KG1 (cell line): Measurements from ENCODE around the gene MEGF9.
"Not testable (repeated sequence)": the region's sequence is repeated elsewhere in the genome, so short reads cannot be mapped to it uniquely, and the experiment has no call there.

Source experiments
- DNase-seq: peaks from one replicate; lab custom pipeline; 2025; lab: John Stamatoyannopoulos, UW

Gene MEGF9

DNA sequence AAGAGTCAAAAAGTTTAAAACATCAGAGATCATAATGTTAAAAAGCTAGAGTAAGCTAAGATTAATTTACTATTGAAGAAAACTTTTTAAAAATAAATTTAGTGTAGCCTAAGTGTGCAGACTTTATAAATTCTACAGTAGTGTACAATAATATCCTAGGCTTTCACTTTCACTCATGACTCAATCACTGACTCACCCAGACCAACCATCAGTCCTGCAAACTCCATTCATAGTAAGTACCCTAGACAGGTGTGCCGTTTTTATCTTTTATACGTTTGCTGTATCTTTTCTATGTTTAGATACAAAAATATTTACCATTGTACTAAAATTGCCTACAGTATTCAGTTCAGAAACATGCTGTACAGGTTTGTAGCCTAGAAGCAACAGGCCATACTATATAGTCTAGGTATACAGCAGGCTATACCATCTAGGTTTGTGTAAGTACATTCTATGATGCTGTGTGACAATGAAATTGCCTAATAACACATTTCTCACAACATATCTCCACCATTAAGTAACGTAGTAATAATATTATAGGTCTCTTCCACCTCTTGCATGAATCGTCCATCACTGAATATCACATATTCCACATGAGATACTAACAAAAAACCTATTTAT, 59.2 kb downstream of the MEGF9 start:
- no peak for DNase-seq

DNA sequence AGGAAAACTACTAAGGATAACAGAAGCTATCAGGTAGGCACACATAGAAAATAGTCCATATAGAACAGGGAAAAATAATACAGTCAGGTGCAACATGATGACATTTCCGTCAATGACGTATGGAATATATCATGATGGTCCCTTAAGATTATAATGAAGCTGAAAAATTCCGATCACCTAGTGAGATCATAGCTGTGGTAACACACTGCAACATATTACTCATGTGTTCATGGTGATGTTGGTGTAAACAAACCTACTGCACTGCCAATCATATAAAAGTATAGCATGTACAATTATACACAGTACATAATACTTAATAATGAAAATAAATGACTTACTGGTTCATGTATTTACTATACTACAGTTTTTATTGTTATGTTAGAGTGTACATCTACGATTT, 60.0 kb downstream of the MEGF9 start:
- no peak for DNase-seq

DNA sequence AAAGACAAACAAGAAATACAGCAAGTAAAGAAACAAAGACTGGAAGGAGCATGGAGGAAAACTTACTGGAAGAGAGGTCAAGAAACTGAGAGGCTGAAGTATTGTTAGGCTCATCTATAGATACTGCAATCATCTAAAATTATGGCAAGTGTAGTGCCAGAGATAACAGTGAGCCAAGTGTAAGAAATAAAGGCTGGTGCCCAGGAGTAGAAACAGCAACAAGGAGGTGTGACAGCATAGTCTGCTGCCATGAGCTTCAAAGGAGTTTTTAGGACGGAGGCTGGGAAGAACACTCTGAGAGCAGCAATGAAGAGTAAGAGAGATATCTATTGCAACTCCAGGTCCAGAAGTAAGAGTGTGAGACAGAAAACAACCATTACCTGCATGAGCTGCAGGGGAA, 60.5 kb downstream of the MEGF9 start:
- DNase-seq = no peak

DNA sequence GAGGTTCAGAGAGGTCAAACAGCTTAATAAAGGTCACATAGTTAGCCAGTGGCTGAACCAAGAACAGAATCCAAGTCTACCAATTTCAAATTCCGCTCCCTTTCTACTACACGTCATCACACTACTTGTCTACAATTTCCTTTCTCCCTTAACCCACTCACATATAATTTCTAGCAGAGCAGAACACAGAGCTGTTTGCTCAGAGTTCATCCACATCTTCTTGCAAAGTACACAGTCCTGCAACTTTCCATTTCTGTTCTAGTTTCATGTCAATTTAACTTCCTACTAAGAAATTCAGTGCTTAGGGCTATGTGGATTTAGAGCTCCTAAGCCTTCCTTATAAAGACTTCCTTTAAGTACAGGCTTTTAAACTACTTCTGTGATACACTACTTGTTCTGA, 61.3 kb downstream of the MEGF9 start:
- DNase-seq = no peak

DNA sequence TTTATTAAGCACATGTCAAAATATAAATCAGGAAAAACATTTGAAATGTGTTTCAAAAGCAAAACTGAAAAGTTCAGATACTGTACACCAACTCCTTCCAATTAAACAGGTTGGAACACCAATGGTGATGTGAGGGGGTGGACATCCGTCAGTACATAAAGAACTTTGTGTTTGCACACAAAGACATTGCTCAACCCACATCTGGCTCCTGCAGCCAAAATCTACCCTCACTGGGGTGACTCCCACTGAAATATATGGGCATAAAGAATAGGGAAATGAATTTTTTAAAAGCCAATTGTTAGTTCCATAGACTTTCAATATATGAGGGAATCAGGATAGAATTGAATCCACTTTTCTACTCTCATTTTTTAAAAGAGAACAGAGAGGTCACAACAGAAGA, 63.9 kb downstream of the MEGF9 start:
- no peak for DNase-seq

DNA sequence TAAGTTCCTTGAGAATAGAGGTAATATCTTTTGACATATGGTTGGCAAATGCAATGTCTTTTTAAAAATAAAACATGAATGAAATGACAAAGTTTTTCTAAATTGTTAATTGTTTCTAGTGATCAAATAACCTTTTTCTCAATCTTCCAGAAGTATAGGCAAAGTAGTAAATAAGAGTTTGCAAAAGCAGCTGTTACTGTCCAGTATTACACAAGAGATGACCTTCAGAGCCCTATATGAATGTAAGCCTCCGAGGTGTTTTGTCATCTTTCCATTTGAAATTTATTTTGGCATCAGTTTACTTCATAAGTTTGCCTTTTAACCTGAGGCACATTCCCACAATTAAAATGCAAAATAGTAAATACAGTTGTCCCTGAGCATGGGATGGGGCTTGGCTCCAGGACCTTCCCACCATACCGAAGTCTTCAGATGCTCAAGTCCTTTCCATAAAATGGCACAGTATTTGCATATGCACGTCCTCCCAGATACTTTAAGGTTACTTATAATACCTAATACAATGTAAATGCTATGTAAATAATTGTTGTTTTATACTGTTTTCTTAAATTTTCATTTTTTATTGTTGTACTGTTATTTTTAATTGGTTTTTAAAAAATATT, 65.6 kb downstream of the MEGF9 start:
- DNase-seq = no peak

DNA sequence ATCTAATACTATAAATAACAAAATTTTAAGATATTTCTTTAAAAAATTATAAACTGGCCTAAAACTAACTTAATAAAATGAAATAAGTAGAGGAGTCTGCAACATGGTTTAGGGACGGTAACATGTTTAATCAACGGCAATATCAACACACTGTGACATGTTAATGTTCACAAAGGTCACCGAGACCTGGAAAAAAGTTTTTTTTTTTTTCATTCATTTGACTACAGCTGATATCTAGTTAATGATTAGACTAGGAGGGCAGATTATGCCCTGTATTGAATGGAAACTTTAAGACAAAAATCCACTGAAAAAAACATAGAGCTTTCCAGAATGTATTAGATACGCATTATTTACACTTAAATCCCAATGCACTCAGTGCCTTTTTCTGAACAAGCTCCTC, 67.3 kb downstream of the MEGF9 start:
- no peak for DNase-seq

DNA sequence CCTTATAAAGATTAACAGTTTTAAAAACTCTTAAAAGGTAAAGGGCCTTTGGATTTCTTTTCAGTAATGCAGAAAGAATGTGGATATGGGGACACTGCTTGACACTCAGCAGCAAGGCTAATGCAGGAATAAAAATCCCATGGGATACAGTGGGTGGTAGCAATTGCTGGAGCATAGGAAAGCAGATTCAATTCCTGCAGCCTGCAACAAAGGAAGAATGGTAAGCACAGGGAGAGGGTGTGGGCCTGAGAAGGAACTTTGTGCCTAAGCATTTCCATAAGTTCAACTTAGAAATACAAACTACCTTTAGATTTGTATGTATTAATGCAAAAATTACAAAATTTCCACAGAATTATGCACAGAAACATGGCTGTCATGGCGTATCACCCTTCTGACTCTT, 68.5 kb downstream of the MEGF9 start:
- DNase-seq = no peak

DNA sequence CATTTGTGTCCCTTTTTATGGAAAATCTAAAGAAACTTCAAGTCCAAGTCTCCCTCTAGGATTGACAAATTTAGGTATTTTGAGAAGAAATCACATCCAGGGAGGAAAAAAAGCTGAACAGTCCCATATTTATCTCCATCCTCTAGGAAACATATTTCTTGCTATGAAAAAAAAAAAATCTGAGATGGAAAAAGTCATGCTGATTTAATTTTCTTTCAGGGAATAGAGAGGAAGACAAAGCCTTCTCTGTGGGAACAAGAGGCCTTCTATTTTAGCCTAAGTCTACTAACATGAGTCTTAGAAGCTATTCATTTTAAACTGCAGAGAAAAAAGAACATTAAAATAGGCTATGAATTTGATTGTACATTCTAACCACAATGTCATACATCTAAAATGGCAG, 71.2 kb downstream of the MEGF9 start:
- no peak for DNase-seq

DNA sequence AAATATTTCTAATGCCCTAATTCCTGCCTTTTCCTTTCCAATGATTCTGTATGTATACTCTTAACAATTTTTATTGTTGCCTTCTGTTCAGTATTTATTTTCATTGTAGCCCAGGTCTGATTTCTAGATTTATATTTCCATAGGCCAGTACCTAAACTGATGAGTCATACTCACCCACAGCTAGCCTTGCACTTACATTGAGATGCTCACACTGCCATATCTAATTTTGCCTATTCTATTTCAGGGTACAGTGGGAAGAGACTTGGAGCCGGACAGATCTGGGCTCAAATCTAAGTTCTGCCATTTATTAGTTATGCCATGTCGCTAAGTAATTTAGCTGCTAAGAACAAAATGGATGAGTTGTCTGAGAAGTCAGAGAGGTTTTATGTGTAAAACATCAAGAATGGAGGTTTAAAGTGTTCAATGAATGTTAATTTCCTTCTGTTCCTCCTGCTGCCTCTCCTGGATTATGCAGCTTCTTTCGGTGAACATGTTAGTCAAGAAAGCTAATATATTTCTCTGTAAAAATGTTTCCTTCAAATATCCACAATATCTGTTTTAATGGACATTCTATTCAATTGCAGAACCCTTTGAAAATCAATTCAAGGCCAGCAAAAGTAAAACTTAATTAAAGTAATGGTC, 72.0 kb downstream of the MEGF9 start:
- no peak for DNase-seq

DNA sequence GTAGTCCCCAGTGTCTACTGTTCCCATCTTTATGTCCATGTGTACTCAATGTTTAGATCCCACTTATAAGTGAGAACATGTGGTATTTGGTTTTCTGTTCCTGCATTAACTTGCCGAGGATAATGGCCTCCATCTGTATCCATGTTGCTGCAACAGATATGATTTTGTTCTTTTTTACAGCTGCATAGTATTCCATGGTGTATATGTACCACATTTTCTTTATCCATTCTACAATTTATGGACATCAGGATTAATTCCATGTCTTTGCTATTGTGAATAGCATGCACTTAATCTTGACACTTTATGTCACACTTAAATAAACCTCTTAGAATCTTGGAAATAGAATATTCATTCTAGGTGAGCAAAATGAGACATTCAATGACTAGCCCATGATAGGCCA, 73.4 kb downstream of the MEGF9 start:
- DNase-seq = not testable (repeated sequence)

DNA sequence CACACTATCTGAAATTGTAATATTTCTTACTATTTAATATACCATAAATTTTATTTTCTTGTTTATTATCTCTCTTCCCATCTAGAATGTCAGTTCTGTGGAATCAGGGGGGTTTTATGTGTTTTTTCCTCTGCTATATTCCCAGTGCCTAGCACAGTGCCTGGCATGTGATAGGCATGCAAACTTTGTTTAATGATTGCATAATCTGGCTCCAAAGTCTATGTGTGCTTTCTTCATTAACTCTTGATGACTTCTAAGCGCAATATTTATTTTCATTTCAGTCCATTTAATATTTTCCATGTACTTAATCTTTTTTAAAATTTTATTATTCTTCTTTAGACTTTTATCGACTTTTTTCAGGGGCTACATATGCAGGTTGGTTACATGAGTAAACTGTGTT, 73.9 kb downstream of the MEGF9 start:
- DNase-seq = no peak

DNA sequence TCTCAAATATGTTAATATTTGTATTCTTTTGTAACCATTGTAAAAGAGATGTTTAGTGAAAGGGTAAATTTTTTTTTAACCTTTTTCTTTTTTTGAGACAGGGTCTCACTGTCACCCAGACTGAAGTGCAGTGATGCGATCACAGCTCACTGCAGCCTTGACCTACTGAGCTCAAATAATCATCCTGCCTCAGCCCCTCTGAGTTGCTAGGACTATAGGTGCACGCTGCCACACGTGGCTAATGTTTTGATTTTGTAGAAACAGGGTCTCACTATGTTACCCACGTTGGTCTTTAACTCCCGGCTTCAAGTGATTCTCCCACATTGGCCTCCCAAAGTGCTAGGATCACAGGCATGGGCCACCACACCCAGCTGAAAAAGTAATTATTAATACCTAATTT, 76.4 kb downstream of the MEGF9 start:
- no peak for DNase-seq

DNA sequence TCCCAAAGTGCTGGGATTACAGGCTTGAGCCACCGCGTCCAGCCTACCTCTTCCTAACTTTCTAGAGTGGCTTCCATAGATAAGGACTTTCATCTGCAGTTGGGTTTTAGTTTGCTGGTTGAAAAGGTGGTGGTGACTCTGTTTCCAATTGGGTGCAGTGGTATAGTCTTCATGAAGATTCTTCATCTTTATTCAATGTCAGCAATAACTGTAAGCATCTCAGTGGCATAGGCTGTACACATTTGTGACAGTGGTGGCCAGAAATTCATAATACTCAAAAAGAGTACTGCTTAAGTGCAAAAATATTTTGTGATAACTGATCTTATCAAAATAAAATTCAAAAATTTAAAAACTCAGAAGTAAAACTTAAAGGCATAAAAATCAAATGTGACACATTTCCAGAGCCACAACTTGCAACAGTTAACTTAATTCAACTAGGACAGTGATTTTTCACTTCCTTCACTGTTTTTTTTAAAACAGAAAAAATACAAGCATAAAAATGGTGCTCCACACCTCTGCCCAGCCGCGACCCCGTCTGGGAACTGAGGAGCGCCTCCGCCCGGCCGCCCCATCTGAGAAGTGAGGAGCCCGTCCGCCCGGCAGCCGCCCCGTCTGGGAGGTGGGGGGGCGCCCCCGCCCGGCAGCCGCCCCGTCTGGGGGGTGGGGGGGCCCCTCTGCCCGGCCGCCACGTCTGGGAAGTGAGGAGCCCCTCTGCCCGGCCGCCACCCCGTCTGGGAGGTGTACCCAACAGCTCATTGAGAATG, 77.9 kb downstream of the MEGF9 start:
- DNase-seq = no peak

DNA sequence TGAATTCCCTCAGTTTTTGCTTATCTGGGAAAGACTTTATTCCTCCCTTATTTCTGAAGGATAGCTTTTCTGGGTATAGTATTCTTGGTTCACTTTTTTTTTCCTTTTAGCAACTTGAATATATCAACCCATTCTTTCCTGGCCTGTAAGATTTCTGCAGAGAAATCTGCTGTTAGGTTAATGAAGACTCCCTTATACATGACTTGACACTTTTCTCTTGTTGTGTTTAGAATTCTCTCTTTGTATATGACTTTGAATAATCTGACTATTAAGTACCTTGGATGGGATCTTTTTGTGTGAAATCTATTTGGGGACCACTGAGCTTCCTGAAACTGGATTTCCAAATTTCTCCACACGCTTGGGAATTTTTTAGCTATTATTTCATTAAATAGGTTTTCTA, 79.3 kb downstream of the MEGF9 start:
- DNase-seq = no peak

DNA sequence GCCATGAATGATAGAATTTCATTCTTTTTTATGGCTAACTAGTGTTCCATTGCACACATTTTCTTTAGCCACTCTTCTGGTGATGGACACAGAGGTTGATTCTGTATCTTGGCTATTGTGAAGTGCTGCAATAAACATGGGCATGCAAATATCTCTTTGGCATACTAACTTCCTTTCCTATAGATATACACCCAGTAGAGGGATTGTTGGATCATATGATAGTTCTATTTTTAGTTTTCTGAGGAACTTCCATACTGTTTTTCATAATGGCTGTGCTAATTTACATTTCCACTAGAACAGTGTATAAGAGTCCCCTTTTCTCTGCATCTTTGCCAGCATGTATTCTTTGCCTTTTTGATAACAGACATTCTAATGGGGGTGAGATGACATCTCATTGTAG, 83.9 kb downstream of the MEGF9 start:
- DNase-seq = no peak

DNA sequence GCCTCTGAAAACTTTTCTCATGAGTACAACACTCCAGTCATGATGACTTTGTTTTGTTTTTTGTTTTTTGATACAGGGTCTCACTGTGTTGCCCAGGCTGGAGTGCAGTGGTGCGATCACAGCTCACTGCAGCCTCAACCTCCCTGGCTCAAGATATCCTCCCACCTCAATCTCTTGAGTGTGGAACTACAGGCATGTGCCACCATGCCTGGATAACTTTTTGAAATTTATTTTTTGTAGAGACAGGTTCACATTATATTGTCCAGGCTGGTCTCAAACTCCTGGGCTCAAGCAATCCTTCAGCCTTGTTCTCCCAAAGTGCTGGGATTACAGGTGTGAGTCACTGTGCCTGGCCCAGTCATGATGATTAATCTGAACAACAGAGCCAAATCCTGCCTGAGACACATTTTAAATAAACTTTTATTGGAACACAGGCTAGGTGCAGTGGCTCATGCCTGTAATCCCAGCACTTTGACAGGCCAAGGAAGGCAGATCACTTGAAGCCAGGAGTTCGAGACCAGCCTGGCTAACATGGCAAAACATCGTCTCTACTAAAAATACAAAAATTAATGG, 85.3 kb downstream of the MEGF9 start:
- not testable (repeated sequence) for DNase-seq

DNA sequence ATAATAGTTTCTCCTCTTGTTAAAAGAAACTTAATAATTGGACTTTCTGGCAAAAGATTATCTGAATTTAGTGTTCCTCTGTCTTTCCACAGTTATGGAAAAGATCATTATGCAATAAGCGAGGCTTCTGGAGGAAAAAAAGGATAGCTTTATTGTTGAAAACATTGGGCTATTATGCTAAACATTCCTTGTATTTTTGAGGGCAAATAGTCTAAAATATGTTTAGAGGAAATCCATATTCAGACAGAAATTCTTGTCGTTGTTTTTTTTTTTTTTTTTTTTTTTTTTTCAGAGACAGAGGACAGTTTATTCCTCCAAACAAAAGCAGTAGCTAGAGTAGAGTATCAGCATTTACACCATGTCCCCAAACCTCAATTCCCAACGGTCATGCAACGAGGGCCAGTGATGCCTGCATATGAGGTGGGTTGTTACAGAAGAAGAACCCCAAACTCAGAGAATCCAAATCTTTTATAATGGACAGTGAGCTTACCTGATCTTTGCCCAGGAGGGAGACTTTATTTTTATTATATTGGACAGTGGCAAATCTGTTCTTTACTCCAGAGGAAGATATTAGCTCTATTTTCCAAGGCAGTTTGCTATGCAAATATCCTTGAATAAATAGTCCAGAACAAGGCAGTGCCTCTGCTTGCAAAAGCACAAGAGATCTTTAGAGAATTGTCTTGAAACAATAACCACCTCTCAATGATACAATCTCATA, 85.9 kb downstream of the MEGF9 start:
- no peak for DNase-seq

DNA sequence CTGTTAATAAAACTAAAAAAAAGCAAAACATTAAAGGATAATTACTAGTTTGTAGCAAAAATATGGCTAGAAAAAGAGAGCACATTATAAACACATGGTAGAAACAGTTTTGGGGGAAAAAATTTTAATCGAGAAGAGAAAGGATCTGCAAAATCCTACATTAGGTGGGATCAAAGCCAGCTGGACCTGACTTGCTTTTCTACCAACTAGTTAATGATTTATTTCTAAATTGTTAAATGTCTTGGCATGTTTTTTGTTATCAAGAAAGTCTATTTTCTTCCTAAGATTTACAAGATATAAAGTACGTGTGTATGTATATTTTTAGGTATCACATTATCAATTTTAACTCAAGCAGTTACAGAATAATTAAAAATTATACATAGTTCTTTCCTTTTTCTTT, 87.2 kb downstream of the MEGF9 start:
- no peak for DNase-seq

DNA sequence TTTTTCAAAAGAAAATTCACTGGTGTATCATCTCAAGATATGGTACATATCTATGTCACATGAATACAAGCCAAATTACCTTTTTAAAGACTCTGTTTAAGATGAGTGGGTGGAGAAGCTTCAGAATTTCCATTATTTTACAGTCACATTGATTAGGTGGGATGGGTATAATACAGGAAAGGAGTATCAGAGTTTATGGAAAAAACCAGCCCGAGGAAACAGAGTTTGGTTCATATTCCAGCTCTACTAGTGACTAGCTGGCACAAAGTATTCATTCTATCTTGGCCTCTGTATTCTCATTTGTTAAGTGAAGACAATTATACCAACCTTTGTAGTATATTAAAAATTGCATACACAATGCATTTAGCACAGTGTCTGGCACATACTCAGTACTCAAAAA, 87.8 kb downstream of the MEGF9 start:
- DNase-seq = no peak

DNA sequence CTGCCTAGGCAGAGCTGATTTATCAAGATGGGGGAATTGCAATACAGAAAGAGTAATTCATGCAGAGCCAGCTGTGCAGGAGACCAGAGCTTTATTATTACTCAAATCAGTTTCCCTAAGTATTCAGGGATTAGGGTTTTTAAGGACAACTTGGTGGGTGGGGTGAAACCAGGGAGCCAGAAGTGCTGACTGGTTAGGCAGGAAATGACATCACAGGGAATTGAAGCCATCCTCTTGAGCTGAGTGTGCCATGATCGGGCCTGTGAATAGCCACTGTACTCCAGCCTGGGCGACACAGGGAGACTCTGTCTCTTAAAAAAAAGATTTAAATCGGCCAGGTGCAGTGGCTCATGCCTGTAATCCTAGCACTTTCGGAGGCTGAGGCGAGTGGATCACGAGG, 89.0 kb downstream of the MEGF9 start:
- no peak for DNase-seq

DNA sequence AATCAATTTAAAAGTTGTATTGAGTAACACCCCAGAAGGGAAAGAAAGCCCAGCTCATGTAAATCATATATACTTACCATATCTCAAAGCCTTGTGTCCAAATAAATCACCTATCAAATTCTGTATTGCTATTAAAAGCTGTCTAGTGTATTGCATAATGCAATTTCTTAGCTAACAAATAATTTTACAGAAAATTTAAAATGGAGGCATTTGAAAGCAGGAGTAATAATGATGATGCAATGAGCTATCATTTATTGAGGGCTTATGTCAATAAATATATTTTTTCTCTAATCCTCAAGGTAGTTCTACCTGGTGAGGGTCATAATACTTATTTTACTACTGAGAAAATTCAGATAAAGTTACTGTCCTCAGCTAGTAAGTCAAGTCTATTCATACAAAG, 91.5 kb downstream of the MEGF9 start:
- DNase-seq = no peak
